SW 1271 (cell line): Measurements from ENCODE around the gene PRPF19.

Experiments used
- DNase-seq, 2 experiments: peaks; one replicate each; lab custom pipeline; 2025; lab: John Stamatoyannopoulos, UW

PRPF19 gene

DNA sequence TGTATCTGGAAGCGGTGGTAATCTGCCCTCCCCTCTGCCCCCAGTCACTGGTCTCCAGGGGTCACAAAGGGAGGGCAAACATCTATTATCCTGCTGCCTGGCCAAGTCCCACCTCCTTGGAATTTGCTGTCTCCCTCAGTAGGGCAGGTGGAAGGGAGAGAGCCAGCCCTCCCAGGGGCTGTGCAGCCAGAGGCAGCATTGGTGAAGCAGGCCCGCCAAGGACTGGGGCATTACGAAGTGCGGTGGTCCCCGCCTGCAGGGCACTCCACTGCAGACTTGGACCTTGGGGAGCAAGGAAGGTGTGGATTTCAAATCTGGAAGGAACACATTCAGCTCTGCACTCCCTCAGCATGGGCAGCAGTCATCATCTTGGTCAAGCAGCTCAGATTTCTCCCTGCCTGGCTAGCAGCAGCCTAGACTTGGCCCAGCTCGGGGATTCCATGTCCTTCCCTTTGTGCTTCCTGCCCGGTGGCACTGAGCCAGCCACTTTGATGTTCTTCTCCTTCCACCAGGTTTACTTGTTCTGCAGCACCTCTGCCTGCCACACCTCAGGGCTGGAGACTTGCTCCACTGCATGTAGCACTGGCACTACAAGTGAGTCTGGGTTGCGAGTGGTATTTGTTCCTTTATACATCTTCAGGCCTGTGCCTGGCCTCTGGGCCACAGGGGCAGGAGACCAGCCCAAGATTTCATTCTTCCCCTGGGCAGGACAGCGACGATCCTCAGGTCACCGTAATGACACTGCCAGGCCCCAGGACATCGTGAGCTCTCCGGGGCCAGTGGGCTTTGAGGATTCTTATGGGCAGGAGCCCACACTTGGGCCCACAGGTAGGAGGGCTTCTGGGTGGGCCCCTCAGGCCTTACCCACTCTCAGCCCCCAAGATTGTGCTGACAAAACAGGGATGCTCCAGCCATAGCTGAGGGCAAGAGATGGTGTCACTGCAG lies 31.7 kb downstream of the PRPF19 start:
- DNase-seq, result no peak

DNA sequence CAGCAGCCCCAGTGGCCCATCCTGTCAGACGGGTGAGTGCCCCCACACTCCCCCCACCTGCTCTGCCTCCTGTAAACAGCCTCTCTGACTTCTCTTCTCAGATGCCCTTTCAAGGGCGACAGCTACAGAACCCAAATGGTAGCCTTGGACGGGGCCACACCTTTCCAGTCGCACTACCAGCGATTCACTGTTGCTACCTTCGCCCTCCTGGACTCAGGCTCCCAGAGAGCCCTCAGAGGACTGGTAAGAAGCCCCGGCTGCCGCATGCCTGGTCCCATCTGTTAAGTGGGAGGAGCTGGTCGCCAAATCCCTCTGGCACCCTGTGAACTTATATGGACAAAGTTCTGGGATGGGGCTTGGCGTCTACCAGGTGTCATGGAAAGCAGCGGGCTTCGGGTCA lies 32.9 kb downstream of the PRPF19 start:
- no peak for DNase-seq

DNA sequence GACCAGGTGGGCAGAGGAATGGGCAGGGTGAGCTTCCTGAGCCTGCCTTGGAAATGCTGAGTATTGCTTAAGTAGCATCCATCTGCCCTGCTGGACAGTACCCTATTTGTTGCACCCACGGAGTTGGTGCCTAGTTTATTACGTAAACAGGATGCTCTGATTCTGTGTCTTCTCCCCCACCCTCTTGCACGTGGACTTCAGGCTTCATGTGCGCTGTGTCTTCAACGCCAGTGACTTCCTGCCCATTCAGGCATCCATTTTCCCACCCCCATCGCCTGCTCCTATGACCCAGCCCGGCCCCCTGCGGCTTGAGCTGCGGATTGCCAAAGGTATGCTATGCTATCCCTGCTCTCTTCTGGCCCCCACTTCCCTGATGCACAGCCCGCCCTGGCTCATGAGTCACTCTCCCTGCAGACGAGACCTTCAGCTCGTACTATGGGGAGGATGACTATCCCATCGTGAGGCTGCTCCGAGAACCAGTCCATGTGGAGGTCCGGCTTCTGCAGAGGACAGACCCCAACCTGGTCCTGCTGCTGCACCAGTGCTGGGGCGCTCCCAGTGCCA lies 33.3 kb downstream of the PRPF19 start:
- no peak for DNase-seq

- DNase-seq, result no peak
Measured at GRCh38 chr11:60872124-60872960, 34.0 kb downstream of the PRPF19 start.

DNA sequence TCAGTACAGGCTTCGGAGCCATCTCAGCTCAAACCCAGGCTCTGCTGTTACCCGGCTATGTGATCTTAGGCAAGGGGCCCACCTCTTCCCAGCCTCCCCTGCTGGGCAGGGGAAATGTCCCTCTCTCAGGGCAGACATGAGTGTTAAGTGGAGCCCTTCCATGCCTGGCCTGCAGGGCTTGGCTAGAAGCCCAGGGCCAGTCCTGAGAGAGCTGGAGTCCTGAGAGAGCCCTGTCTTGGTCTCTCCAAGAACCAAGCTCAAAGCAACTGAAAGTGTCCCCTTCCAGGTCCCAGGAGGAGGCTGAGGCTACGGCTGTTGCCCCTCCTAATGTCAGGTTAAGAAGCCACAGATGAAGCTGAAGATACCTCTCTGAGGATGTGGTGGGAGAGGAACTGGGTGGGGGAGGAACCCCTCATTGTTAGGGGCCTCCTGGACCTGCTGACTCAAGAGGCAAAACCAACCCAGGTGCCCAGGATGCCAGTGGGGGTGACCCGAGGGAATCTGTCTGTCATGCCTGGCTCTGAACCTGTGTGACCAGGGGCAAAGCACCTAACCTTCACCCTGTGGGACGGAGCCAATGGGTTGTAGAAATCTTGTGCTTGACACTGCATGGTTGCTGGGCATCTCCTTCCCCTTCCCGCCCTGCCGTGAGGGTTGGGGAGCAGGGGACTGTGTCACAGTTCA lies 34.9 kb downstream of the PRPF19 start:
- no peak for DNase-seq

DNA sequence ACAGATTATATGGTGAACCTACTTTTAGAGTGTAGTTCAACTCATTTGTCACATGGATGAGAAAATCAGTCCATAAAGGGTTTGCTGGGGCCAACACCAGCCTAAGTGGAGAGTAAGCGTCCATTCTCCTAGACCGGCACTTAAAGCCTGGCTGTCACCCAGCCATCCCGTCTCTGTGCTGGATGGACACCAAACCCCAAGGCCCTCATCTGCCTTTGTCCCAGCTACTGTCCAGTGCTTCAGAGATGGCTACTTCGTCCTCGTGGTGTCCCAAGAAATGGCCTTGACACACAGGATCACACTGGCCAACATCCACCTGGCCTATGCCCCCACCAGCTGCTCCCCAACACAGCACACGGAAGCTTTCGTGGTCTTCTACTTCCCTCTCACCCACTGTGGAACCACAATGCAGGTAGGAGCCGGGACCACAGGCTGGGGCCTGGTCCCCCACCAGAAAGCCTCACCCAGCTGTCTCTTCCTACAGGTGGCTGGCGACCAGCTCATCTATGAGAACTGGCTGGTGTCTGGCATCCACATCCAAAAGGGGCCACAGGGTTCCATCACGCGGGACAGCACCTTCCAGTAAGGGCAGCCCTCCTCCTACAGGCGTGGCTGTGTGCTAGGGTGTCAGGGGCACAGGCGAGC lies 35.5 kb downstream of the PRPF19 start:
- no peak for DNase-seq

DNA sequence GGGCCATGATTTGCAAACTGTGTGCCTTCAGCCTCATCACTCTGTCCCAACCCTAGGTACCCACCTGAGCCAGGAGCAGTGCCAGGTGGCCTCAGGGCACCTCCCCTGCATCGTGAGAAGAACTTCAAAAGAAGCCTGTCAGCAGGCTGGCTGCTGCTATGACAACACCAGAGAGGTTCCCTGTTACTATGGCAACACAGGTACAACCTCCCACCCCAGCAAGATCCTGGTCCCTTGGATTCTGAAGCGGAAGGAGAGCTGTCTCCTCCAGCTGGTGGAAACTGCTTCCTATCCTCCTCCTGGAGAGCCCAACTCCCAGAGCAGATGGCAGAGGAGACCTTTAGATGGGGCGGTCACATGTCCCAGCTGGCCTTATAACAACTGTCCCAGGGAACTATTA lies 36.1 kb downstream of the PRPF19 start:
- DNase-seq, result no peak

GRCh38 chr11:60869451-60869825 lies 36.9 kb downstream of the PRPF19 start:
- no peak for DNase-seq

- DNase-seq, result no peak
Measured at GRCh38 chr11:60868682-60869450, 37.5 kb downstream of the PRPF19 start.

DNA sequence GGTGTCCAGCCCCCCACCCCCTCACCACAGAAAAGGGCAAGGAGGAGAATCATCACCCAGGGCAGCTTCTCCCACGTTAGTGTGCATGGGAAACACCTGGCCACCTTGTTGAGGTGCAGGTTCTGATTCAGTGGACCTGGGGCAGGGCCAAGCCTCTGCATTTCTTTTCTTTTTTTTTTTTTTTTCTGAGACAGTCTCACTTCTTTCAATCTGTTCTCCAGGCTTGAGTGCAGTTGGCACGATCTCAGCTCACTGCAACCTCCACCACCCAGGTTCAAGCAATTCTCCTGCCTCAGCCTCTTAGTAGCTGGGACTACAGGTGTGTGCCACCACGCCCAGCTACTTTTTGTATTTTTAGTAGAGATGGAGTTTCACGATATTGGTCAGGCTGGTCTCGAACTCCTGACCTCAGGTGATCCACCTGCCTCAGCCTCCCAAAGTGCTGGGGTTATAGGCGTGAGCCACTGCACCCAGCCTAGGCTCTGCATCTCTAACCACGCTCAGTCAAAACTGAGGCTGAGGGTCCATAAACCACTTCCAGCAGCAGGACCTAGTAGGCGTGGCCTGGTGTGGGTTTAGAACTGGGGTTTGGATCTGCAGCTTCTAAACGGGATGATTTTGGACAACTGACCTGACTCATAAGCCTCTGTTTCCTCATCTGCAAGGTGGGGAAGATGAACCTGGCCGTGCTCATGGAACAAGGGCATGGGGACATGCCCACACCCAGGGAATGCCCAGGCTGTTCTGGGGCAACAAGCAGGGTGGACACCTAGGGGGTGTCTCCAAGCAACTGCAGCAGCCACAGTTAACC lies 38.3 kb downstream of the PRPF19 start:
- no peak for DNase-seq

- no peak for DNase-seq
Measured at GRCh38 chr11:60866911-60867870, 39.2 kb downstream of the PRPF19 start, which contains the start of gene ZP1. Gene ZP1 (plus strand): TSS chr11:60867542. CDS start chr11:60867562, 20 bp downstream.

DNA sequence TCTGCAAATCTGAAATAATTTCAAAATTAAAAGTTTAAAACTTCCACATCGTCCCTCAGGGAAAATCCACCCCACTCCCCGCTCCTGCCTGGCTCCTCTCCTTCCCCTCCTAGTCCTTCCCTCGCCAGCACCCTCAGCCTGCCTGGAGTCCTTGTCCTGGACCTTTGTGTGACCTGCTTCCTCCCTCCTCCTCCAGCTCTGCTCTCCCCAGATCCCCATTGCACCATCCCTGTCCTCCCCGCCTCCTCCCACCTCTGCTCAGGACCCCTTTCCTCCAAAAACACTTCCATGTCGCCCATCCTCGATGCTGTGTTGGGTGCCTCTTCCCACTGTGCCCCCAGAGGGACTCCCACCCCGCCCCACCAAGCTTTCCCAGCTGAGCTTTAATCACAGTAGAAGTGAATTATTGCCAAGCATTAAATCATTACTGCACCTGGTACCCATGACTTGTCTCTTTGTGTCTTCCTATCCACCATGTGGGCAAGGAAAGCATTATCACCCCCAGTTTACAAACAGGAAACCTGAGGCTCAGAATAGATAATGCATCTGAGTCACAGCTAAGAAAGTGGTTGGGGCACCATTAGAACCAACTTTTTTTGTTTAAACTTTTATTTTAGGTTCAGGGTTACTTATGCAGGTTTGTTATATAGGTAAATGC lies 41.4 kb downstream of the PRPF19 start:
- DNase-seq, result no peak

DNA sequence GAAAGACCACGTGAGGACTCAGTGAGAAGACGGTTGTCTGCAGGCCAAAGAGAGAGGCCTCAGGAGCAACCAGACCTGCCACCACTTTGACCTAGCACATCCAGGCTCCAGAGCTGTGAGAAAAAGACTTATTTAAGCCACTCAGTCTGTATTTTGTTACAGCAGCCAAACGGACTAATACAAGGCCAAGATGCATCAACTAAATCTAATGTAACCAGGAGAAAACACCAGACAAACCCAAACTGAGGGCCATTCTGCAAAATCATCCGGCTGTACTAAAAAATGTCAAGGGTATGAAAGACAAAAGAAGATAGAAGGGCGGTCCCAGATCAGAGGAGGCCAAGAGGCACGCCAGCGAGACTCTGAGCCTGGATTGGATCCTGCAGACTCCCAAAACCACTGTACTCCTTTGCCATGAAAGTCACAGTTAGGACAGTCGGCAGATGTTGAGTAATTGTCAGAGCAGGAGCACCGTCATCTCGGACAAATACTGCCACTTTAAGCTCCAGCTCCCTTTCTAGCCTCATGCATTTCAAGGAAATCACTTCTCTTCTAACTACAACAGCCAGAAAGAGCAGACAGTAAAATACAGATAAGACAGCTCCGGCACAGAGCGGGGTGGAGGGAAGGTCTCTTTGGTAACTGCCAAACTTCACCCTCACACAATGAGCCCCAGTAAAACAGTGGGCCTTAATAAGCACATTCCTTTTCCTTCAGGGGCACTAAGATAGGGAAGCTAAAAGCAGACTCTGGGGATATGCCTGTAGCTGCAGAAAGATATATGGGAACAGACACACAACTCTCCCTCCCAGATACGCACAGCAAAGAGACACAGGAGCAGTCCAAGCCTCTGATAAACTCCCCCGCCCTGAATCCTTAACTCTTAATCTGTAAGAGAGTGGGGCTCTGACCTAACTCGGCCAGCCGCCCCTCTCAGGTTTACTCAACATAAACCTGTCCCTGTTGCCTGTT lies 42.5 kb downstream of the PRPF19 start:
- no peak for DNase-seq

DNA sequence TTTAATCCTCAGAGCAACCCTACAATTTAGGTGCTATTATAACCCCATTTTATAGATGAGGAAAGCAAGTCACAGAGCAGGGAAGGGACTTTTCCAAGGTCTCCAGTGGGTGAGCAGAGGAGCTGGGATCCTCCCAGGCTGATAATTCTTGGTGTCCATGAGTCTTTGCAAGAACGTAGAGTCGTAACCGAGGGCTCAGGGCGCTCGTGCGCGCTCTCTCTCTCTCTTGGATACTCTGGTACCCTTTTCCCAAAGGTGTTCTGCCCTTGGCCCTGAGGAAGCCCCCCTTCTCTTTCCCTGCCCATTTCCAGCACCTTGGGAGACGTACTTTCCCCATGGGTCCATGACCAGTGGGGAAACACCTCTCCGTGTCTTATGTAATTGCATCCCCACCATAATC lies 44.2 kb downstream of the PRPF19 start:
- DNase-seq, result no peak

GRCh38 chr11:60860943-60861342 lies 45.4 kb downstream of the PRPF19 start:
- no peak for DNase-seq

- no peak for DNase-seq
Measured at GRCh38 chr11:60859616-60860250, 46.7 kb downstream of the PRPF19 start.
